ENCODE measurements around the gene TM9SF3.
A peak's percentile ranks its signal among the peaks of the same experiment; 100 is the strongest.

DNA sequence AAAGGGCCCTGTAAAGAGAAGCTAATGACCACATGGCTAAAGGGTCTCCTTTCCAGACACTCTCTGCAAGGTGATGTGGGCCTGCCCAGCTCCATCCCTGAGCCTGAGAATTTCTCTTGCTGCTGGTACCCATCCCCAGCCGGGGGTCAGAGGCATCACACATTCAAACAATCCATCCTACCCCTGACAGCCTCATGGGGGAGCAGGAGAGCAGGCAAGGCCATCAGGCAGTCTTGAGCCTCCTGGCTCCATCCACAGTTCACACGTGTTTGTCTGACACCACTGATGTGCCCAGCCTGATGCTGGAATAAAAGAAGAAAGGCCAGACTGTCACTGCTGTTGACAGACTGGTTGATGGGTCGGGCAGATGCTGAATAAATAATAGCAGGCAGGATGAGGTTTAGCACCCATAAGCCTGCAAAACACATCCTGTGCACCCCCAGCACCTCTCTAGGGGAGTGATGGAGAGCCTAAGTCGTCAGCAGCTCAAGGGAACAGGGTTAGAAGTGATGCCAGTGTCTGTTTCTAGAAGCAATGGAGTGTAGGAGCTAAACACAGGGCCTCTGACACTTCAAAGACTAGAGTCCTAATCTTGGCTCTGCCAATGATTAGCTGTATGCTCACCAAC lies 116.6 kb downstream of the TM9SF3 start:
- TF ChIP-seq, protein P1, sequence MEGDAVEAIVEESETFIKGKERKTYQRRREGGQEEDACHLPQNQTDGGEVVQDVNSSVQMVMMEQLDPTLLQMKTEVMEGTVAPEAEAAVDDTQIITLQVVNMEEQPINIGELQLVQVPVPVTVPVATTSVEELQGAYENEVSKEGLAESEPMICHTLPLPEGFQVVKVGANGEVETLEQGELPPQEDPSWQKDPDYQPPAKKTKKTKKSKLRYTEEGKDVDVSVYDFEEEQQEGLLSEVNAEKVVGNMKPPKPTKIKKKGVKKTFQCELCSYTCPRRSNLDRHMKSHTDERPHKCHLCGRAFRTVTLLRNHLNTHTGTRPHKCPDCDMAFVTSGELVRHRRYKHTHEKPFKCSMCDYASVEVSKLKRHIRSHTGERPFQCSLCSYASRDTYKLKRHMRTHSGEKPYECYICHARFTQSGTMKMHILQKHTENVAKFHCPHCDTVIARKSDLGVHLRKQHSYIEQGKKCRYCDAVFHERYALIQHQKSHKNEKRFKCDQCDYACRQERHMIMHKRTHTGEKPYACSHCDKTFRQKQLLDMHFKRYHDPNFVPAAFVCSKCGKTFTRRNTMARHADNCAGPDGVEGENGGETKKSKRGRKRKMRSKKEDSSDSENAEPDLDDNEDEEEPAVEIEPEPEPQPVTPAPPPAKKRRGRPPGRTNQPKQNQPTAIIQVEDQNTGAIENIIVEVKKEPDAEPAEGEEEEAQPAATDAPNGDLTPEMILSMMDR (IDR thresholded peaks at IDR 0.05; ENCODE audit: low read depth, low read length, poor library complexity, severe bottlenecking) = peak; percentile 80
- TF ChIP-seq EZH2phosphoT487 (IDR thresholded peaks at IDR 0.05; ENCODE audit: borderline replicate concordance, low read length) = no peak
